ENCODE data around the gene PNMA5.

GRCh38 chrX:153030801-153031200 is 36.9 kb upstream of the PNMA5 start:
- no peak for TF ChIP-seq RAD21 (IDR thresholded peaks at IDR 0.05; ENCODE audit: low read length)
- no peak for TF ChIP-seq MAX (IDR thresholded peaks at IDR 0.05; ENCODE audit: low read depth)
- no peak for TF ChIP-seq TAF1 (IDR thresholded peaks at IDR 0.05; ENCODE audit: borderline replicate concordance, low read depth, low read length)
- TF ChIP-seq SIN3A (IDR thresholded peaks at IDR 0.05; ENCODE audit: borderline replicate concordance, low read depth, low read length): no peak
- TF ChIP-seq FOXM1 (IDR thresholded peaks at IDR 0.05; ENCODE audit: low read depth): no peak
- TF ChIP-seq MXI1 (IDR thresholded peaks at IDR 0.05; ENCODE audit: low read depth, low read length): no peak
- TF ChIP-seq CTCF (IDR thresholded peaks at IDR 0.05): no peak
- TF ChIP-seq EP300 (IDR thresholded peaks at IDR 0.05; ENCODE audit: borderline replicate concordance in 1 of 2, low read depth in 1 of 2, low read length in 1 of 2): no peak
- no peak for TF ChIP-seq MEF2A (IDR thresholded peaks at IDR 0.05; ENCODE audit: borderline replicate concordance, low read depth)
